ENCODE results near the gene ACER3. TPM values are rescaled to one million over a fixed set of nuclear protein-coding genes. Genes with fewer than 3 reads are reported as not detected.
"Not testable (repeated sequence)": the region's sequence is repeated elsewhere in the genome, so short reads cannot be mapped to it uniquely, and the experiment has no call there.

The ACER3 gene
- total RNA-seq, 1 donor = 18.6 TPM

GRCh38 chr11:77047007-77047927 lies 186.5 kb downstream of the ACER3 start:
- peak; percentile 94 for DNase-seq (ENCODE audit: low read depth)
- H3K4me3 ChIP-seq (ENCODE audit: low read depth, low read length) = peak overlapping the region; percentile 62
- TF ChIP-seq CTCF (IDR thresholded peaks at IDR 0.05; ENCODE audit: insufficient read depth, low read depth, low read length) = peak; percentile 65

- H3K4me3 ChIP-seq (ENCODE audit: low read depth, low read length); DNase-seq (ENCODE audit: low read depth): not testable (repeated sequence)
Measured at GRCh38 chr11:77047928-77048446, 187.3 kb downstream of the ACER3 start.

GRCh38 chr11:77049026-77049425 lies 188.3 kb downstream of the ACER3 start:
- no peak for TF ChIP-seq CTCF (IDR thresholded peaks at IDR 0.05; ENCODE audit: insufficient read depth, low read depth, low read length)

GRCh38 chr11:77051511-77051910 lies 190.8 kb downstream of the ACER3 start:
- no peak for TF ChIP-seq CTCF (IDR thresholded peaks at IDR 0.05; ENCODE audit: insufficient read depth, low read depth, low read length)
- no peak for DNase-seq (ENCODE audit: low read depth)
- no peak overlapping the region for H3K4me3 ChIP-seq (ENCODE audit: low read depth, low read length)

More at GRCh38 chr11:77049026-77049425, 188.3 kb downstream of the ACER3 start:
- no peak for DNase-seq (ENCODE audit: low read depth)
- no peak overlapping the region for H3K4me3 ChIP-seq (ENCODE audit: low read depth, low read length)

- DNase-seq (ENCODE audit: low read depth) = no peak
- no peak overlapping the region for H3K4me3 ChIP-seq (ENCODE audit: low read depth, low read length)
- no peak for TF ChIP-seq CTCF (IDR thresholded peaks at IDR 0.05; ENCODE audit: insufficient read depth, low read depth, low read length)
Measured at GRCh38 chr11:77052518-77052917, 191.8 kb downstream of the ACER3 start.

GRCh38 chr11:77053217-77054015 lies 192.7 kb downstream of the ACER3 start:
- no peak overlapping the region for H3K4me3 ChIP-seq (ENCODE audit: low read depth, low read length)
- no peak for DNase-seq (ENCODE audit: low read depth)
- no peak for TF ChIP-seq CTCF (IDR thresholded peaks at IDR 0.05; ENCODE audit: insufficient read depth, low read depth, low read length)

GRCh38 chr11:77054084-77054483 lies 193.4 kb downstream of the ACER3 start:
- no peak for TF ChIP-seq CTCF (IDR thresholded peaks at IDR 0.05; ENCODE audit: insufficient read depth, low read depth, low read length)
- H3K4me3 ChIP-seq (ENCODE audit: low read depth, low read length) = no peak overlapping the region
- DNase-seq (ENCODE audit: low read depth) = no peak
